SK-N-SH treated with all-trans-retinoic acid at 6 μM for 48 hours (cell line): ENCODE data around the gene ZSWIM6.

Source experiments
- ATAC-seq: fragments of 200-7000 bp; cut with Tn5 transposase; 3 replicates; pipeline ENCODE4 v1.9.1; 2020; ENCODE audit warnings: mild to moderate bottlenecking, moderate library complexity
- ARNTL ChIP-seq: fragments of 450-650 bp; formaldehyde crosslinking; IDR thresholded peaks from 2 replicates; pipeline ENCODE4 v1.5.0; 2020; ENCODE audit warnings: low read depth, mild to moderate bottlenecking, moderate library complexity, borderline replicate concordance
- BACH2 ChIP-seq: fragments of 250-450 bp; sonication (Bioruptor Pico); IDR thresholded peaks from 2 replicates; pipeline ENCODE4 v1.9.0; 2021; ENCODE audit warnings: mild to moderate bottlenecking, borderline replicate concordance
- CSDC2 ChIP-seq: fragments of 250-450 bp; sonication (Bioruptor Pico); IDR thresholded peaks from 2 replicates; pipeline ENCODE4 v1.5.0; 2020; ENCODE audit warnings: mild to moderate bottlenecking, moderate library complexity
- CSRNP3 ChIP-seq: fragments of 250-450 bp; sonication (Bioruptor Pico); IDR thresholded peaks from 2 replicates; pipeline ENCODE4 v1.5.1; 2021; ENCODE audit warnings: mild to moderate bottlenecking, moderate library complexity
- ESRRG ChIP-seq: fragments of 250-450 bp; sonication (Bioruptor Pico); IDR thresholded peaks from 2 replicates; pipeline ENCODE4 v1.6.1; 2021; ENCODE audit warnings: mild to moderate bottlenecking
- GLIS3 ChIP-seq: fragments of 250-450 bp; sonication (Bioruptor Pico); IDR thresholded peaks from 2 replicates; pipeline ENCODE4 v1.5.0; 2020; ENCODE audit warnings: mild to moderate bottlenecking, moderate library complexity
- ISL1 ChIP-seq: fragments of 250-450 bp; sonication (Bioruptor Pico); IDR thresholded peaks from 2 replicates; pipeline ENCODE4 v2.1.2; 2022; ENCODE audit warnings: mild to moderate bottlenecking, moderate library complexity
- OSR1 ChIP-seq: fragments of 250-450 bp; sonication (Bioruptor Pico); IDR thresholded peaks from 2 replicates; pipeline ENCODE4 v1.8.0; 2022; ENCODE audit warnings: moderate library complexity, mild to moderate bottlenecking, inconsistent platforms
- POU6F1 ChIP-seq: fragments of 250-450 bp; sonication (Bioruptor Pico); IDR thresholded peaks from 2 replicates; pipeline ENCODE4 v1.8.0; 2021; ENCODE audit warnings: low read depth, mild to moderate bottlenecking, moderate library complexity, borderline replicate concordance
- PPARA ChIP-seq: fragments of 250-450 bp; sonication (Bioruptor Pico); IDR thresholded peaks from 2 replicates; pipeline ENCODE4 v1.5.0; 2020; ENCODE audit warnings: mild to moderate bottlenecking, borderline replicate concordance
- SNAI2 ChIP-seq: fragments of 250-450 bp; sonication (Bioruptor Pico); IDR thresholded peaks from 2 replicates; pipeline ENCODE4 v1.5.0; 2020; ENCODE audit warnings: mild to moderate bottlenecking, moderate library complexity
- TCF4 ChIP-seq: fragments of 250-450 bp; sonication (Bioruptor Pico); IDR thresholded peaks from 2 replicates; pipeline ENCODE4 v1.8.0; 2021; ENCODE audit warnings: mild to moderate bottlenecking, moderate library complexity, borderline replicate concordance
- TOX ChIP-seq: fragments of 250-450 bp; sonication (Bioruptor Pico); IDR thresholded peaks from 2 replicates; pipeline ENCODE4 v1.8.0; 2021; ENCODE audit warnings: mild to moderate bottlenecking, moderate library complexity, borderline replicate concordance
- TSHZ2 ChIP-seq: fragments of 250-450 bp; sonication (Bioruptor Pico); IDR thresholded peaks from 2 replicates; pipeline ENCODE4 v1.5.0; 2020; ENCODE audit warnings: mild to moderate bottlenecking, moderate library complexity
- ZC3H10 ChIP-seq: fragments of 250-450 bp; sonication (Bioruptor Pico); IDR thresholded peaks from 2 replicates; pipeline ENCODE4 v1.5.1; 2021; ENCODE audit warnings: mild to moderate bottlenecking, moderate library complexity
- ZFP3 ChIP-seq: fragments of 250-450 bp; sonication (Bioruptor Pico); IDR thresholded peaks from 2 replicates; pipeline ENCODE4 v1.5.0; 2020; ENCODE audit warnings: mild to moderate bottlenecking, moderate library complexity
- ZFP30 ChIP-seq: fragments of 450-650 bp; formaldehyde crosslinking; IDR thresholded peaks from 2 replicates; pipeline ENCODE4 v1.5.0; 2022; ENCODE audit warnings: mild to moderate bottlenecking, moderate library complexity
- ZNF565 ChIP-seq: fragments of 450-650 bp; formaldehyde crosslinking; conservative IDR thresholded peaks from 2 replicates; pipeline ENCODE4 v1.5.0; 2020; ENCODE audit warnings: low read depth, mild to moderate bottlenecking, moderate library complexity
- ZNF70 ChIP-seq: fragments of 450-650 bp; formaldehyde crosslinking; IDR thresholded peaks from 2 replicates; pipeline ENCODE4 v1.5.0; 2020; ENCODE audit warnings: mild to moderate bottlenecking, moderate library complexity
- ZNF8 ChIP-seq: fragments of 450-650 bp; formaldehyde crosslinking; IDR thresholded peaks from 2 replicates; pipeline ENCODE4 v1.5.0; 2020; ENCODE audit warnings: mild to moderate bottlenecking, moderate library complexity

The ZSWIM6 gene

GRCh38 chr5:61572959-61573358, 240.9 kb downstream of the ZSWIM6 start:
- no peak for TF ChIP-seq TOX (CRISPR knock-in tag)
- no peak for TF ChIP-seq TSHZ2 (CRISPR knock-in tag)
- TF ChIP-seq OSR1 = no peak
- TF ChIP-seq ARNTL (CRISPR knock-in tag) = no peak
- TF ChIP-seq TCF4 (CRISPR knock-in tag) = no peak
- TF ChIP-seq GLIS3 = no peak
- no peak for TF ChIP-seq BACH2 (CRISPR knock-in tag)
- no peak for TF ChIP-seq ZFP3 (CRISPR knock-in tag)
- TF ChIP-seq ZC3H10 (CRISPR knock-in tag) = no peak
- TF ChIP-seq SNAI2 (CRISPR knock-in tag) = no peak
- TF ChIP-seq ISL1 (CRISPR knock-in tag) = no peak
- TF ChIP-seq CSDC2 (CRISPR knock-in tag) = no peak
- no peak for TF ChIP-seq ZNF565 (CRISPR knock-in tag)
- no peak for ATAC-seq

GRCh38 chr5:61575103-61575502, 243.0 kb downstream of the ZSWIM6 start:
- ATAC-seq = peak; percentile 97
- TF ChIP-seq TCF4 (CRISPR knock-in tag) = peak; percentile 72; the same call in 1 of the 2 replicates
- no peak for TF ChIP-seq PPARA (CRISPR knock-in tag)

DNA sequence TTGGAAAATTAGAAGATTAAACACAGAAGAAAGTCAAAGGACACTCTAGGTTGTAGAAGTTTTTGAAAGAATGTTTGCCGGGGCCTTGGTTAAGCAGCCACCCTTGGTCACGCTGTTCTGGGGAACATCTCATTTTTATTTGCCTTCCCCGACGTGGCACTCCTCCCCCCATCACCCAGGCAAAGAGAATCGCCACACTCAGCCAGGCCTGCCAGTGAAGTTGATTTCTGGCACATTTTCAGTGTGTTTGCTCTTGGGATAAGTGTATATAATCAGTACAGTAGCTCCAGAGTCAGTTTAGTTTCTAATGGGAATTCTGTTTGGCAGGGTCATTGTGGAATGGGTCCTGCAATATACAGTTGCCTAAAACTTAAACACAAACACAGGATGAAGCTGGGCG, 243.5 kb downstream of the ZSWIM6 start:
- TF ChIP-seq ESRRG (CRISPR knock-in tag) (no peak), ISL1 (CRISPR knock-in tag) (no peak), ZFP3 (CRISPR knock-in tag) (no peak), GLIS3 (no peak), CSRNP3 (CRISPR knock-in tag) (no peak)
- TF ChIP-seq, all 23 proteins: peak for 0
- no peak for ATAC-seq

DNA sequence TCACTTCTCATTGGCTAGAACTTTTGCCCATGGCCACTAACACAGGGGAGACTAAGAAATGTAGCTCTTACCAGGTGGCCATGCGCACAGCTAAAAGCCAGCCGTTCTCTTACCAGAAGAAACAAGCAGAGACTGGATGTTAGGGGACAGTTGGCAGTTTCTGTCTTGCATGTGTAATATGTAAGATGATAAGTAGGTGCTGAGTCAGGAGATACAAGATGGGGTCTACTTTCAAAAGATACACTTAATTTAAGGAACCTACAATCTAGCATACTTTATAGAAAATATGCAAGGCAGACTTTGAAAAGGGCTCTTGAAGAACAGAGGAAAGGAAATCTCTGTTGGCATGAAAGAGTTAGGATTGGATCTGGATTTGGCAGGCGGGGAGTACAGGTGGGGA, 244.5 kb downstream of the ZSWIM6 start:
- ATAC-seq = no peak
- TF ChIP-seq TCF4 (CRISPR knock-in tag) (no peak), POU6F1 (CRISPR knock-in tag) (no peak), PPARA (CRISPR knock-in tag) (no peak), ESRRG (CRISPR knock-in tag) (no peak), ZFP3 (CRISPR knock-in tag) (no peak), TOX (CRISPR knock-in tag) (no peak), ZFP30 (no peak), GLIS3 (no peak), CSRNP3 (CRISPR knock-in tag) (no peak), ARNTL (CRISPR knock-in tag) (no peak), CSDC2 (CRISPR knock-in tag) (no peak), ZC3H10 (CRISPR knock-in tag) (no peak), SNAI2 (CRISPR knock-in tag) (no peak), ZNF70 (CRISPR knock-in tag) (no peak), ZNF8 (no peak), TSHZ2 (CRISPR knock-in tag) (no peak)
- TF ChIP-seq, all 23 proteins: peak for 0
